SH-SY5Y (cell line): Measurements from ENCODE around the gene ZDHHC8.

ENCODE experiments used
- GATA2 ChIP-seq: IDR thresholded peaks from 2 replicates; pipeline ENCODE4 v1.6.1; 2011; ENCODE audit warnings: mild to moderate bottlenecking, low read depth, low read length
- GATA3 ChIP-seq: IDR thresholded peaks from 2 replicates; pipeline ENCODE4 v1.6.1; 2011; ENCODE audit warnings: low read depth, mild to moderate bottlenecking, low read length, moderate library complexity

DNA sequence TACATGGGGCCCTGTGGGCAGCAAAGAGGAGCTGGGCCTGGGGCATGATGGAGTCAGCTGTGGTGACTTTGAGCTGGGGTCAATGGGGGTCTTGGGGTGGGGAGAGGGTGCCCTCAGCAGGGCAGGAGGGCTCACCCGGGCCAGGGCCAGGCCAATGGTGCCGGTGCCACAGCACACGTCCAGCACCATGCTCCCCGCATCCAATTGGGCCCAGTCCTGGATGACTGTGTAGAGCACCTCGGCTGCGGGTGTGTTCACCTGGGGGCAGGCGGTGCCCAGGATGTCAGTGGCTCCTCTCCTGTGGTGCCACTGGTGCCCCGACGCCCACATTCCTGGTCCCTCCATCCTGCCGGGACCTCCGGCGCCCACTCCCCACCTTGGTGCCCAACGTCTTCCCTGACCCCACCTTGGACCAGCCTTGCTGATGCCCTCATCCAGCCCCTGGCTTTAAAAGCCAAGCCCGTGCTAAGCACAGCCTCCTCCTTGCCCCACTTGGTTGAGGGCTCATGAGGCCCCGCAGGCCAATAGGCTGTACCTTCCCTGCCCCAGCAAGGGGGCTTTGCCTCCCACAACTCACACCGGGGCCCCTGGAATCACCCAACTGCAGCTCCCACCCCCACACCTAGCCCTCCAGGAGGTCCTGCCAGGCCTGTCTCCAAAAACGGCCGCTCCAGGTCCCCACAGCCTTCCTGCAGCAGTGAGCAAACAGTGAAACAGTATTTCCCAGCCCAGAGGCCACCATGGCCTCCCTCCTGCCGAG lies 17.9 kb upstream of the ZDHHC8 start:
- no peak for TF ChIP-seq GATA3
- no peak for TF ChIP-seq GATA2
